H1 (cell line): ENCODE data around the gene RNASE12. TPM values are rescaled to one million over a fixed set of nuclear protein-coding genes. Genes with fewer than 3 reads are reported as not detected.

Experiments used
- ASH2L ChIP-seq: fragments of 200-600, 300-600 bp; sonication (generic); IDR thresholded peaks from one replicate; pipeline ENCODE4 v1.7.1; 2017; ENCODE audit warnings: low read length
- BRCA1 ChIP-seq: IDR thresholded peaks from 2 replicates; pipeline ENCODE4 v1.6.1; 2012; ENCODE audit warnings: low read depth, low read length, improper control_type of control experiment
- CHD1 ChIP-seq: IDR thresholded peaks from 2 replicates; pipeline ENCODE4 v1.6.1; 2012; ENCODE audit warnings: low read depth, low read length, improper control_type of control experiment
- EZH2 ChIP-seq: fragments of 200-600 bp; sonication (generic); IDR thresholded peaks from 2 replicates; pipeline ENCODE4 v1.7.1; 2012; ENCODE audit warnings: low read depth, mild to moderate bottlenecking, moderate library complexity, low read length, inconsistent platforms; ENCODE audit not compliant: severe bottlenecking
- KDM5A ChIP-seq: fragments of 200-600 bp; IDR thresholded peaks from 2 replicates; pipeline ENCODE4 v1.7.1; 2012; ENCODE audit warnings: mild to moderate bottlenecking, low read length, inconsistent platforms, mixed read lengths
- TBP ChIP-seq: IDR thresholded peaks from 2 replicates; pipeline ENCODE4 v1.6.1; 2011; ENCODE audit warnings: low read depth, low read length, improper control_type of control experiment
- TCF12 ChIP-seq: IDR thresholded peaks from 2 replicates; pipeline ENCODE4 v1.6.1; 2011; ENCODE audit warnings: low read depth, mild to moderate bottlenecking, low read length
- polyA plus RNA-seq, 7 experiments: library from polyadenylated mRNA; depleted of rRNA in 3 of 7; stranded (reverse) in 5 of 7; unstranded in 2 of 7; fragments of >200 nt in 5 of 7; fragments of 200-250 nt in 2 of 7; gene quantifications; 1 replicate in 5 of 7; 2 replicates in 1 of 7; 4 replicates in 1 of 7; pipeline versions ENCODE4 v1.2.1 to v1.2.3, GENCODE V29; 2011 to 2013; ENCODE audit warnings: missing spikeins in 2 of 7, mixed read lengths in 2 of 7
- total RNA-seq: library from RNA; stranded (reverse); fragmentation: NEBNext Ultra II Directional; extraction: Animal tissue kit (Norgen Biotek cat#: 25700); gene quantifications from 2 replicates; pipeline ENCODE4 v1.2.1, GENCODE V29; 2021

RNASE12 gene
- total and polyA plus RNA-seq, 2 of the 8 experiments (the other 6 are each of a cell fraction or from before 2014, with no cell fraction given): not detected

- TF ChIP-seq KDM5A (no peak), ASH2L (no peak), EZH2 (no peak), TBP (no peak), BRCA1 (no peak), TCF12 (no peak), CHD1 (no peak)
- TF ChIP-seq, all 59 proteins: peak for 0
Observed at GRCh38 chr14:20560961-20561360, 30.2 kb downstream of the RNASE12 start, which contains the start of gene RNASE9 (continued).
